Activated naive CD8-positive, alpha-beta T cell treated with anti-CD3 and anti-CD28 coated beads for 36 hours (primary cell): ENCODE measurements around the gene WDFY3. TPM values are rescaled to one million over a fixed set of nuclear protein-coding genes. Genes with fewer than 3 reads are reported as not detected.

ENCODE experiments used
- DNase-seq: peaks from one replicate; pipeline ENCODE4 v3.0.0; 2021
- H3K27ac Mint-ChIP-seq: one replicate; pipeline ENCODE4 v1.8.0; 2022; ENCODE audit warnings: mild to moderate bottlenecking, moderate library complexity, mixed read lengths
- H3K27me3 Mint-ChIP-seq: one replicate; pipeline ENCODE4 v1.8.0; 2022; ENCODE audit warnings: mild to moderate bottlenecking, mixed read lengths
- H3K36me3 Mint-ChIP-seq: one replicate; pipeline ENCODE4 v1.8.0; 2021; ENCODE audit warnings: mild to moderate bottlenecking, mixed read lengths
- H3K4me1 Mint-ChIP-seq: one replicate; pipeline ENCODE4 v1.8.0; 2021; ENCODE audit warnings: mixed read lengths
- H3K4me3 Mint-ChIP-seq: one replicate; pipeline ENCODE4 v1.8.0; 2022; ENCODE audit warnings: mild to moderate bottlenecking, moderate library complexity, mixed read lengths
- H3K9me3 Mint-ChIP-seq: one replicate; pipeline ENCODE4 v1.8.0; 2022; ENCODE audit warnings: mixed read lengths
- total RNA-seq, 2 experiments: library from RNA; stranded (reverse); gene quantifications; one replicate each; pipeline ENCODE4 v1.2.3, GENCODE V29; 2021

WDFY3 gene, protein sequence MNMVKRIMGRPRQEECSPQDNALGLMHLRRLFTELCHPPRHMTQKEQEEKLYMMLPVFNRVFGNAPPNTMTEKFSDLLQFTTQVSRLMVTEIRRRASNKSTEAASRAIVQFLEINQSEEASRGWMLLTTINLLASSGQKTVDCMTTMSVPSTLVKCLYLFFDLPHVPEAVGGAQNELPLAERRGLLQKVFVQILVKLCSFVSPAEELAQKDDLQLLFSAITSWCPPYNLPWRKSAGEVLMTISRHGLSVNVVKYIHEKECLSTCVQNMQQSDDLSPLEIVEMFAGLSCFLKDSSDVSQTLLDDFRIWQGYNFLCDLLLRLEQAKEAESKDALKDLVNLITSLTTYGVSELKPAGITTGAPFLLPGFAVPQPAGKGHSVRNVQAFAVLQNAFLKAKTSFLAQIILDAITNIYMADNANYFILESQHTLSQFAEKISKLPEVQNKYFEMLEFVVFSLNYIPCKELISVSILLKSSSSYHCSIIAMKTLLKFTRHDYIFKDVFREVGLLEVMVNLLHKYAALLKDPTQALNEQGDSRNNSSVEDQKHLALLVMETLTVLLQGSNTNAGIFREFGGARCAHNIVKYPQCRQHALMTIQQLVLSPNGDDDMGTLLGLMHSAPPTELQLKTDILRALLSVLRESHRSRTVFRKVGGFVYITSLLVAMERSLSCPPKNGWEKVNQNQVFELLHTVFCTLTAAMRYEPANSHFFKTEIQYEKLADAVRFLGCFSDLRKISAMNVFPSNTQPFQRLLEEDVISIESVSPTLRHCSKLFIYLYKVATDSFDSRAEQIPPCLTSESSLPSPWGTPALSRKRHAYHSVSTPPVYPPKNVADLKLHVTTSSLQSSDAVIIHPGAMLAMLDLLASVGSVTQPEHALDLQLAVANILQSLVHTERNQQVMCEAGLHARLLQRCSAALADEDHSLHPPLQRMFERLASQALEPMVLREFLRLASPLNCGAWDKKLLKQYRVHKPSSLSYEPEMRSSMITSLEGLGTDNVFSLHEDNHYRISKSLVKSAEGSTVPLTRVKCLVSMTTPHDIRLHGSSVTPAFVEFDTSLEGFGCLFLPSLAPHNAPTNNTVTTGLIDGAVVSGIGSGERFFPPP (N-terminal part only)
- total RNA-seq = under 1 TPM; 0.52 to 0.80 TPM

DNA sequence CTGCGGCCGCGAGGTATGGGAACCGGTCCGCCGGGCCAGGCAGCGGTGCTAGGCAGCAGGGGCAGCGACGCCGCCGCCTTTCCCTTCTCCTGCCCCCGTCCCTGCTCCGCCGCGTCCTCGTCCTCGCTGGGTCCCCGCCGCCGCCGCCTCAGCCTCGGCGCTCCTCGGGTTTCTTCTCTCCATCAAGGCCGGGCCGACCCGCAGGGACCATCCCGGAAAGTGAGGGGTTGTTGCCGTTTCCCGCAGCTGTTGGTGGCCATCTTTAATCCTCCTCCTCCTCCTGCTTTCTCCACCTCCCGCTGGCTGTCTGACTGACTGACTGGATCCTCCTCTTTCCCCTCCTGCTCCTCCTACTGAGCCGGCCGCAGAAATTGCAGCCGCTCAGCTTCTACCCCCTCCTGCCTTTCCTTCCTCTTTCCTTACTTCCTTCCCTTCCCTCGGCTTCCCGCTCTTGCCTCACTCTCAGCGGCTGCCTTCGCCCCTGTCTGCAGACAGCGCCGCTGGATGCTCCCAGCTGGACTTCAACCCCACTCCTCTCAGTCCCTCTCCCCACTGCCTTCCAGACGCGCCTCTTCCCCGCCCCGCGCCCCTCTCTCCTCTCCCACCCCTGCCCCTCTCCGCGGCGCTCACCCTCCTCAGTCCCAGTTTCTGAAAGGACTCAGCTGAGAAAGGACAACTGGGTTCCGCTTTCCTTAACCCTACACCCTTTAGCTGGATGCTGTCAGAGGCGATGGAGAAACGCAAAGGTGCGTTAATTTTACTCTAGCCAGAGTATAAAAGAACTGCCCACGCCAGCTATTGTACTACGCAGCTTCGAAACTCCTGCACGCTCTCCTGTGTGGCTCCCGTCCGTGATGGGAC is at the start of gene WDFY3:
Gene WDFY3 (minus strand): TSS at position 309 of the 861 bp plus-strand sequence. CDS start 106,099 bp downstream, outside the sequence.
- Mint-ChIP-seq H3K4me3 (peak within 1 kb of the TSS; percentile 82), H3K27me3 (peaks cover 72% of the 10 kb centered on the region), H3K27ac (no peak within 1 kb of the TSS), H3K9me3 (no peaks in the 10 kb centered on the region), H3K36me3 (no peaks in the 10 kb centered on the region), H3K4me1 (peaks cover 7% of the 10 kb centered on the region)
- DNase-seq = peak; percentile 20

- Mint-ChIP-seq H3K9me3 (no peaks in the 10 kb centered on the region), H3K4me3 (no peak overlapping the region), H3K27ac (no peak overlapping the region), H3K27me3 (no peaks in the 10 kb centered on the region), H3K4me1 (no peaks in the 10 kb centered on the region), H3K36me3 (no peaks in the 10 kb centered on the region)
- DNase-seq = no peak
Observed at GRCh38 chr4:85005865-85006377, 39.4 kb upstream of the WDFY3 start.

GRCh38 chr4:85000343-85000742 is 33.9 kb upstream of the WDFY3 start:
- Mint-ChIP-seq H3K27ac (no peak overlapping the region), H3K9me3 (no peaks in the 10 kb centered on the region), H3K4me3 (no peak overlapping the region), H3K36me3 (no peaks in the 10 kb centered on the region), H3K4me1 (no peaks in the 10 kb centered on the region), H3K27me3 (no peaks in the 10 kb centered on the region)
- DNase-seq = no peak

- H3K4me3 Mint-ChIP-seq = no peak overlapping the region
- DNase-seq = no peak
- H3K9me3 Mint-ChIP-seq = no peaks in the 10 kb centered on the region
- H3K36me3 Mint-ChIP-seq = no peaks in the 10 kb centered on the region
- no peaks in the 10 kb centered on the region for H3K4me1 Mint-ChIP-seq
- no peak overlapping the region for H3K27ac Mint-ChIP-seq
- H3K27me3 Mint-ChIP-seq = no peaks in the 10 kb centered on the region
Observed at GRCh38 chr4:84995386-84995785, 28.9 kb upstream of the WDFY3 start.

DNA sequence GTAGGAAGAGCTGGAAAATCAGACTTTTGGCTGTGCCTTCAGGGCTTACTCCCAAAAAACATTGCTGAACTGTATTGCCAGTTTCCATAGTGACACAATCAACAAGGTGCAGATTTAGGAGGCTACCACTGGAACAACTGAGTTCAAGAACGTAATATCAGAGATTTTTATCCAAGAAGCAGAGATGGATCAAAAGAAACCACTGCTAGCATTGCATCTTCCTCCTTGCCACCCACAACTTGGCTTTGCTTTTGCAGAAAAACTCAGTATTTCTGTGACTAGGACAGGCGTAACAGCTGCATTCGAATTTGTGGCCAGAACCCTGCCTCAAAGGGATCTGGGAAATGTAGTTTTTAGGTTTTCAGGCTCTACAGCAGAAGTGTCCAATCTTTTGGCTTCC is 27.8 kb upstream of the WDFY3 start:
- Mint-ChIP-seq H3K36me3 (no peaks in the 10 kb centered on the region), H3K4me3 (no peak overlapping the region), H3K27ac (no peak overlapping the region), H3K9me3 (no peaks in the 10 kb centered on the region), H3K4me1 (no peaks in the 10 kb centered on the region), H3K27me3 (peaks cover under 1% of the 10 kb centered on the region)
- no peak for DNase-seq

- Mint-ChIP-seq H3K27me3 (peaks cover 10% of the 10 kb centered on the region), H3K9me3 (no peaks in the 10 kb centered on the region)
Observed at GRCh38 chr4:84985952-84986351, 19.5 kb upstream of the WDFY3 start.

GRCh38 chr4:84977396-84977795 is 10.9 kb upstream of the WDFY3 start:
- H3K27me3 Mint-ChIP-seq = no peaks in the 10 kb centered on the region
- H3K27ac Mint-ChIP-seq = no peak overlapping the region
- no peak for DNase-seq

More at GRCh38 chr4:84985952-84986351, 19.5 kb upstream of the WDFY3 start:
- H3K36me3 Mint-ChIP-seq = no peaks in the 10 kb centered on the region
- H3K27ac Mint-ChIP-seq = no peak overlapping the region
- H3K4me3 Mint-ChIP-seq = no peak overlapping the region
- no peak for DNase-seq
- H3K4me1 Mint-ChIP-seq = no peaks in the 10 kb centered on the region

DNA sequence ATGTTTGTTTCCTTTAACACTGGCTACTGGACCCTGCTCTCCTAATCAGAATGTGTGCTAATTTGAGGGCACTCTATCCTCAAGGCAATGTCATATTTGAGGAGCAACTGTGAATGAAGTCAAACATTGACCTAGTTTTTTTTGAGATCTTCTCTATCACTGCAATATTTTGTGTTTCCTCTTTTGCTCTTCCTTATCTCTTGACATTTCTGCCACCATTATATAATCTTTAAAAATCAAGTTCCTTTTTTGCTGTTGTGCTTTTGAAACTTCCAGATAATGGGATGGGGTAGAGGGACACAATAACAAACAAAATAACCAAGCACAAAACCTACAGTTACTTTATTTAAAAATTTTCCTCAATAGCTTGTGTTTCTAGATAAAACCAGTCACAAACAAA is 7.4 kb upstream of the WDFY3 start:
- no peaks in the 10 kb centered on the region for H3K4me1 Mint-ChIP-seq
- no peak for DNase-seq
- no peak overlapping the region for H3K4me3 Mint-ChIP-seq
- no peaks in the 10 kb centered on the region for H3K36me3 Mint-ChIP-seq
- no peaks in the 10 kb centered on the region for H3K9me3 Mint-ChIP-seq
- H3K27ac Mint-ChIP-seq = no peak overlapping the region
- peaks cover 14% of the 10 kb centered on the region for H3K27me3 Mint-ChIP-seq

More at GRCh38 chr4:84977396-84977795, 10.9 kb upstream of the WDFY3 start:
- H3K4me3 Mint-ChIP-seq = no peak overlapping the region
- H3K36me3 Mint-ChIP-seq = no peaks in the 10 kb centered on the region
- no peaks in the 10 kb centered on the region for H3K4me1 Mint-ChIP-seq
- H3K9me3 Mint-ChIP-seq = no peaks in the 10 kb centered on the region

GRCh38 chr4:84971319-84971932 is 4.9 kb upstream of the WDFY3 start:
- Mint-ChIP-seq H3K27ac (no peak overlapping the region), H3K4me1 (peaks cover 3% of the 10 kb centered on the region), H3K27me3 (peaks cover 35% of the 10 kb centered on the region), H3K9me3 (no peaks in the 10 kb centered on the region), H3K36me3 (no peaks in the 10 kb centered on the region), H3K4me3 (no peak overlapping the region)
- DNase-seq = no peak

GRCh38 chr4:84968925-84969324 is 2.4 kb upstream of the WDFY3 start:
- H3K27ac Mint-ChIP-seq = no peak overlapping the region
- no peak for DNase-seq
- peaks cover 7% of the 10 kb centered on the region for H3K4me1 Mint-ChIP-seq
- no peaks in the 10 kb centered on the region for H3K36me3 Mint-ChIP-seq
- peaks cover 52% of the 10 kb centered on the region for H3K27me3 Mint-ChIP-seq
- no peak overlapping the region for H3K4me3 Mint-ChIP-seq
- no peaks in the 10 kb centered on the region for H3K9me3 Mint-ChIP-seq

DNA sequence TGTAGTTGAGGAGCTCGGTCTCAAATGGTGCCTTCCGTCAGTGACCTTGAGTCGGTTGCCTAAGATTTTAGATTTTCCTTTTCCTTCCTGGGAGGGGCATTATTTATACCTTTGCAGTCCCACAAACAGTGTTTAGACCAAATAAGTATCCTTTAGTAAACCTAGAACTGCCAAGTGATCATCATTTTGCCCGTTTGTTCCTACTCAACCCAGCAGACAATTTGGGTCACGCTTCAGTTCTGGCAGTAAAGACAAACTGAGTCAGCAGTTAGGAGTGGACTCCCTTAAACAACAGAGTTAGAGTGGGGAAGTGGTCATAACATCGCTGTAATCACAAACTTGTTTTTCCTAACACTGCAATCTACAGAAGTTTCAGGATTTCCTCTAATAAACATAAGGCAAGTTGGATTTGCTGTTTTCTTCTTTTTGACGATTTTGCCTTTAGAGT is 777 bp upstream of the WDFY3 start:
- peak overlapping the region; percentile 82 for H3K4me3 Mint-ChIP-seq
- no peaks in the 10 kb centered on the region for H3K36me3 Mint-ChIP-seq
- peaks cover 67% of the 10 kb centered on the region for H3K27me3 Mint-ChIP-seq
- H3K9me3 Mint-ChIP-seq = no peaks in the 10 kb centered on the region
- no peak for DNase-seq
- H3K27ac Mint-ChIP-seq = no peak overlapping the region
- H3K4me1 Mint-ChIP-seq = peaks cover 7% of the 10 kb centered on the region

DNA sequence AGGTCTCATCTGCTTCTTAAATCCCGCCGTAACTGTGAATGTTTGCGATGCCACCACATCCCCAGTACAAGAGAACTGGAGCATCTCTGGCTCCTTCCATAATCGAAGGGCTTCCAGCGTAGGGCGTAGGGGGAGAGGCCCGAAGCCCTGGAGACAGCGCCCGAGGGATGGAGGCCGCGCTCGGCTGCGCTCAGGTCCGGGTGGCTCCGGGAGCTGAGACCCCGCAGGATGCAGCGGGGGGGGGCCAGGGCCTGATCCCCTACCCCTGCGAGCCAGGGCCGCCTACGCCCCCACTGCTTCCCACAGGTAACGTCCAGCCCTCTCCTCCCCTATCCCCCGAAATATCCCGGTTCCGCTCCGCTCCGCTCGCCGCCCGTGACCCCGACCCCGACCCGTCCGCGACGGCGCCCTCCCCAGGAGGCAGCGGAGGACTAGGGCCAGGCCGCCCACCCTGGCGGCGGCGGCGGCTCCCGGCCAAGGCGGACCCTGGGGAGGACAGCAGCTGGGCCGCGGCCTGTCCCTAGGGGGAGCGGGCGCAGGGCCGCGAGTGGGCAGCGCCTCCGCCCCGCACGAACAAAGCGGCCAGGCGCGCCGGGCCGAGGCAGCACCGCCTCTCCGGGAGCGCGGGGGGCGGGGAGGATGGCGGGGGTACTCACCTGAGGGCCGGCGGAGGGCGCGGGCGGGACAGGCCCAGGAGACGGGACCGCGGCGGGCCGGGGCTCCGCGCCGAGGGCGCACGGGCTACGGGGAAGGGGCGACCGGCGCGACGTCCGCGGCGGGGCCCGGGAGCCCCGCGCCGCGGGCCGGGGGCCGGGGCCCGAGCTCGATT is 723 bp downstream of the WDFY3 start:
- H3K4me1 Mint-ChIP-seq = peaks cover 7% of the 10 kb centered on the region
- H3K27ac Mint-ChIP-seq = no peak overlapping the region
- peak; percentile 3 for DNase-seq
- H3K36me3 Mint-ChIP-seq = no peaks in the 10 kb centered on the region
- H3K27me3 Mint-ChIP-seq = peaks cover 71% of the 10 kb centered on the region
- H3K9me3 Mint-ChIP-seq = no peaks in the 10 kb centered on the region
- H3K4me3 Mint-ChIP-seq = peak overlapping the region; percentile 32

- Mint-ChIP-seq H3K9me3 (no peaks in the 10 kb centered on the region), H3K4me3 (peak overlapping the region; percentile 32), H3K4me1 (peaks cover 7% of the 10 kb centered on the region), H3K27me3 (peaks cover 74% of the 10 kb centered on the region), H3K36me3 (no peaks in the 10 kb centered on the region), H3K27ac (no peak overlapping the region)
- no peak for DNase-seq
Observed at GRCh38 chr4:84964995-84965552, 1.4 kb downstream of the WDFY3 start.
